Astrocyte (in vitro differentiated cells and primary cell): ENCODE data around the gene PRAMEF11.
"Not testable (repeated sequence)": the region's sequence is repeated elsewhere in the genome, so short reads cannot be mapped to it uniquely, and the experiment has no call there.

Experiments
- CTCF ChIP-seq: IDR thresholded peaks from 2 replicates; pipeline ENCODE4 v1.5.1; 2011; ENCODE audit warnings: low read depth, mild to moderate bottlenecking, inconsistent platforms, low read length, moderate library complexity; ENCODE audit not compliant: insufficient read depth
- EZH2 ChIP-seq: IDR thresholded peaks from 2 replicates; pipeline ENCODE4 v1.6.1; 2012; ENCODE audit warnings: mild to moderate bottlenecking, low read length, inconsistent platforms; ENCODE audit not compliant: insufficient read depth

DNA sequence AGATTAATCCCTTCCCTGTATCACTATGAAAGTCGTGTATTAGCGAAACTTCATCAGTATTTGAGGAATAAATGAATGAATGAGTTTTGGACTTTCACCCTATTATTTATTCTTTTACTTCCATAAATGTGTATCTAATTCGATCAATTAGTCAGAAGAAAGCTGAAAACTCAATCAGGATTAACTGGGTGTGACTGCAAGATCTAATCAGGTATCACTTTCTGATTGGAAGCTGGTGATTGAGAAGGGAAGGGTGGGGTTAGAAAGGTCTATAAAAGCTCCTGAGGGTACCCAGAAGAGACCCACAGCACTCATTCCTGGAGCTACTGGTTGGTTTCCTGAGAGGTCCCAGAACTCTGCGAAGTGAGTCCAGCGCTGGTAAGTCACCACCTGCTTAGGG lies 40.1 kb downstream of the PRAMEF11 start, which contains the start of gene PRAMEF1:
- not testable (repeated sequence) for TF ChIP-seq EZH2, CTCF
